Measurements from ENCODE around the gene STPG2. TPM values are rescaled to one million over a fixed set of nuclear protein-coding genes. Genes with fewer than 3 reads are reported as not detected.

STPG2 gene
- total and polyA plus RNA-seq, 4 donors = 0.10 to 1.6 (median 0.27) TPM

DNA sequence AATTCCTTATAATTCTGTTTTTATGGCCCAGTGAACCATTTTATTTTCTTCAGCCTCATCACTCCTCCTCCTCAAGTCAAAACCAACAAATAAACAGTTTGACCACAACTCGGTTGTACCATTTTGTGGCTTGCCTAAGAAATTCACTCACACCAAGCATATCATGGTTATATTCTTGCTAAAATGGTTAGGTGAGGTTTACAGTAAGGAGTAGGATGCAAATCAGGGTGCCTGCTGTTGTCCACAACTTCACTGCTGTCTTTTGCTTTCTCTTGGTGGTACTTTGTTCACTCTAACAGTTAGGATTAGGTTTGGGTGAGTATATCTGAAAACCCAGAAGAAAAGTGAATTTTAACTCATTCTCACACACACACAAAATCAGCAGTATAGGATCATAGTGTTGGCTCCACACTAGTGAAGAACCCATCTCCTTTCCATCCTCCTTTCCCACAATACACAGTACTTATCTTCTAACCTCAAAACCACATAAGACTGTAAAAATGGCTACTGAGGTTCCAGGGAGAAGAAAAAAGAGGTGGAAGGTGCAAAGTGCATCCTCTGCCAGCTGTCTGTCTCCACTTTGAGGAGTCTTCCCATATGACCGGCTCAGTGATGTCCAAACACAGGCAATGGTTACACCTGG is 368.8 kb downstream of the STPG2 start:
- Histone ChIP-seq H3K27ac (ENCODE audit: low read depth in 1 of 2, low read length in 1 of 2) (no peak overlapping the region), H3K4me3 (no peak overlapping the region), H3K9me3 (ENCODE audit: control insufficient read depth in 4 of 4, insufficient read depth in 3 of 4, low read length in 3 of 4) (peaks cover 0 to 10% (median 0%) of the 10 kb centered on the region in 4 donors), H3K27me3 (ENCODE audit: control insufficient read depth in 3 of 3, insufficient read depth in 3 of 3, low read length in 2 of 3) (no peaks in the 10 kb centered on the region), H3K36me3 (ENCODE audit: control insufficient read depth in 4 of 4, insufficient read depth in 4 of 4, low read length in 4 of 4) (no peaks in the 10 kb centered on the region), H3K9ac (ENCODE audit: insufficient read depth in 1 of 2, low read length in 2 of 2) (no peak overlapping the region), H3K4me1 (ENCODE audit: control insufficient read depth in 5 of 5, insufficient read depth in 5 of 5, low read length in 5 of 5) (no peaks in the 10 kb centered on the region)
- 89 to 92% methylated on average over 2 of the region's 2 CpGs for WGBS, 2 donors
- ATAC-seq (ENCODE audit: insufficient read depth, low FRiP score) (no peak), DNase-seq (no peak)
- TF ChIP-seq, protein P1, sequence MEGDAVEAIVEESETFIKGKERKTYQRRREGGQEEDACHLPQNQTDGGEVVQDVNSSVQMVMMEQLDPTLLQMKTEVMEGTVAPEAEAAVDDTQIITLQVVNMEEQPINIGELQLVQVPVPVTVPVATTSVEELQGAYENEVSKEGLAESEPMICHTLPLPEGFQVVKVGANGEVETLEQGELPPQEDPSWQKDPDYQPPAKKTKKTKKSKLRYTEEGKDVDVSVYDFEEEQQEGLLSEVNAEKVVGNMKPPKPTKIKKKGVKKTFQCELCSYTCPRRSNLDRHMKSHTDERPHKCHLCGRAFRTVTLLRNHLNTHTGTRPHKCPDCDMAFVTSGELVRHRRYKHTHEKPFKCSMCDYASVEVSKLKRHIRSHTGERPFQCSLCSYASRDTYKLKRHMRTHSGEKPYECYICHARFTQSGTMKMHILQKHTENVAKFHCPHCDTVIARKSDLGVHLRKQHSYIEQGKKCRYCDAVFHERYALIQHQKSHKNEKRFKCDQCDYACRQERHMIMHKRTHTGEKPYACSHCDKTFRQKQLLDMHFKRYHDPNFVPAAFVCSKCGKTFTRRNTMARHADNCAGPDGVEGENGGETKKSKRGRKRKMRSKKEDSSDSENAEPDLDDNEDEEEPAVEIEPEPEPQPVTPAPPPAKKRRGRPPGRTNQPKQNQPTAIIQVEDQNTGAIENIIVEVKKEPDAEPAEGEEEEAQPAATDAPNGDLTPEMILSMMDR (IDR thresholded peaks at IDR 0.05; ENCODE audit: control extremely low read depth, extremely low read depth) = no peak

DNA sequence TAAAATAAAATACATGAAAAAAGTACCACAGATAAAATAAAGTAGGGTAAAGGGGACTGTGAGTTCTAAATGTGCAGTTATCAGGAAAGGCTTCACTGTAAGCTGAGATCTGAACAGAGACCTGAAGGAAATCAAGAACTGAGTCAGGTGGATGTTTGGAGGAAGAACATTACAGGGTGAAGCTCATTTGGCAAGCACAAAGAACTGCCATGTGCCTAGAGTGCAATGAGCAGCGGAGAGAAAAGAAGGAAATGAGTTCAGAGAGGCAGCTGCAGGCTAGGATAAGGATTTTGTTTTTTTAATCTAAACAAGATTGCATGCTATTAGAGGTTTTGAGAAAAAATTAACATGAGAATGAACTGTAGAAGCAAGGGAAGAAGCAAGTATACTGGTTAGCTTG is 373.1 kb downstream of the STPG2 start:
- TF ChIP-seq, protein P1 (IDR thresholded peaks at IDR 0.05; ENCODE audit: control extremely low read depth, extremely low read depth) = no peak
- Histone ChIP-seq H3K27ac (ENCODE audit: low read depth in 1 of 2, low read length in 1 of 2) (no peak overlapping the region), H3K4me3 (no peak overlapping the region), H3K9ac (ENCODE audit: insufficient read depth in 1 of 2, low read length in 2 of 2) (no peak overlapping the region), H3K36me3 (ENCODE audit: control insufficient read depth in 4 of 4, insufficient read depth in 4 of 4, low read length in 4 of 4) (no peaks in the 10 kb centered on the region), H3K9me3 (ENCODE audit: control insufficient read depth in 4 of 4, insufficient read depth in 3 of 4, low read length in 3 of 4) (peaks cover 0 to 4% (median 0%) of the 10 kb centered on the region in 4 donors), H3K4me1 (ENCODE audit: control insufficient read depth in 5 of 5, insufficient read depth in 5 of 5, low read length in 5 of 5) (no peaks in the 10 kb centered on the region), H3K27me3 (ENCODE audit: control insufficient read depth in 3 of 3, insufficient read depth in 3 of 3, low read length in 2 of 3) (no peaks in the 10 kb centered on the region)
- ATAC-seq (ENCODE audit: insufficient read depth, low FRiP score) (no peak), DNase-seq (no peak)
- 37 to 48% methylated on average over 1 of the region's 1 CpG for WGBS, 2 donors

DNA sequence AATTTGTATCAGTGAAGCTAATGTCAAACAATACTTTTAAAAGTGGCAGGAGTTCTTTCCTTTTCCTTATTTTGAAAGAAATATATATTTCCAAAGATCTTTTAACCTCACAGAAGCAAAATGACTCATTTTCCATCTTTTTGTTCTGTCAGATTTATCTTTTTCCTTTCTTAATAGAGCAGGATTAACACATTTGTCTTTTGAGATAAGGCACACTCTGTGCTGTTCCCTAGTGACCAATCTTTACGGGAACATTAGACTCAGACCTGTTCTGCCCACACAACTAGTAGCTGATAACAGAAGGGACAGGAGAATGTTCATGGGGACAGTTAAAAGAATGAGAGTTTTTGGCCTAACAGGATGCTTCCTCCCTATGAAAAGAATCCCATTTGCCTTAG is 381.2 kb downstream of the STPG2 start:
- WGBS, 2 donors = 50 to 60% methylated on average over 1 of the region's 1 CpG
- Histone ChIP-seq H3K36me3 (ENCODE audit: control insufficient read depth in 4 of 4, insufficient read depth in 4 of 4, low read length in 4 of 4) (no peaks in the 10 kb centered on the region), H3K9ac (ENCODE audit: insufficient read depth in 1 of 2, low read length in 2 of 2) (no peak overlapping the region), H3K27me3 (ENCODE audit: control insufficient read depth in 3 of 3, insufficient read depth in 3 of 3, low read length in 2 of 3) (no peaks in the 10 kb centered on the region), H3K4me1 (ENCODE audit: control insufficient read depth in 5 of 5, insufficient read depth in 5 of 5, low read length in 5 of 5) (no peaks in the 10 kb centered on the region), H3K9me3 (ENCODE audit: control insufficient read depth in 4 of 4, insufficient read depth in 3 of 4, low read length in 3 of 4) (no peaks in the 10 kb centered on the region), H3K4me3 (no peak overlapping the region), H3K27ac (ENCODE audit: low read depth in 1 of 2, low read length in 1 of 2) (no peak overlapping the region)
- DNase-seq (no peak), ATAC-seq (ENCODE audit: insufficient read depth, low FRiP score) (no peak)
- TF ChIP-seq, protein P1 (IDR thresholded peaks at IDR 0.05; ENCODE audit: control extremely low read depth, extremely low read depth) = no peak
